Uterus (tissue), 4 donors: ENCODE results near the gene HDGFL3. TPM values are rescaled to one million over a fixed set of nuclear protein-coding genes. Genes with fewer than 3 reads are reported as not detected.
"Not testable (repeated sequence)": the region's sequence is repeated elsewhere in the genome, so short reads cannot be mapped to it uniquely, and the experiment has no call there.

Source experiments
- DNase-seq, 2 donors: peaks; one replicate each; pipeline ENCODE4 v3.0.0-alpha.2; 2019 to 2020
- H3K27ac ChIP-seq, 2 donors: fragments of 200-600 bp; sonication (generic); 1 replicate in 1 of 2; 2 replicates in 1 of 2; pipeline ENCODE4 v1.5.1; 2016 to 2018
- H3K27me3 ChIP-seq, 2 donors: fragments of 200-600 bp; sonication (generic); one replicate each; pipeline ENCODE4 v1.5.1; 2018 to 2019; ENCODE audit warnings: control low read depth in 1 of 2
- H3K36me3 ChIP-seq, 2 donors: fragments of 200-600 bp; sonication (generic); one replicate each; pipeline ENCODE4 v1.5.1; 2019; ENCODE audit warnings: control low read depth in 1 of 2
- H3K4me1 ChIP-seq, 2 donors: fragments of 200-600 bp; sonication (generic); one replicate each; pipeline ENCODE4 v1.5.1; 2018 to 2019; ENCODE audit warnings: control low read depth in 1 of 2
- H3K4me3 ChIP-seq, 2 donors: fragments of 200-600 bp; sonication (generic); 1 replicate in 1 of 2; 2 replicates in 1 of 2; pipeline ENCODE4 v1.5.1; 2018 to 2019; ENCODE audit warnings: mild to moderate bottlenecking in 1 of 2
- H3K9me3 ChIP-seq, 2 donors: fragments of 200-600 bp; sonication (generic); one replicate each; pipeline ENCODE4 v1.5.1; 2019; ENCODE audit warnings: control low read depth in 1 of 2
- CTCF ChIP-seq, 4 experiments: fragments of 200-600 bp in 2 of 4; fragments of 450-650 bp in 2 of 4; sonication (generic) in 2 of 4; IDR thresholded peaks; one replicate each; pipeline ENCODE4 v1.5.1; 2016 to 2019; ENCODE audit warnings: antibody characterized with exemption in 4 of 4, mild to moderate bottlenecking in 2 of 4, moderate library complexity in 1 of 4
- POLR2A ChIP-seq, 2 donors: fragments of 450-650 bp; IDR thresholded peaks; one replicate each; pipeline ENCODE4 v1.6.1; 2016; ENCODE audit warnings: antibody characterized with exemption in 2 of 2, mild to moderate bottlenecking in 1 of 2, moderate library complexity in 1 of 2
- intact Hi-C: fragments of 100-400 bp; cut with DNase I; formaldehyde crosslinking; loops from one replicate; pipeline ENCODE4 v1.15.1; 2023; ENCODE audit warnings: low total_unique reads
- total RNA-seq, 4 donors: library from RNA; depleted of rRNA in 3 of 4; stranded (reverse); fragments of >200 nt in 3 of 4; gene quantifications; one replicate each; pipeline versions ENCODE4 v1.1.0 to v1.2.4, GENCODE V29; 2014 to 2023
- donor health status: DM: yes; HTN: yes; CAD: no.

Gene HDGFL3
- total RNA-seq, 4 donors from 2014 or later = 12.8 to 70.9 (median 38.1) TPM

- H3K4me3 ChIP-seq = no peak overlapping the region
- H3K27me3 ChIP-seq = no peaks in the 10 kb centered on the region
- no peaks in the 10 kb centered on the region for H3K4me1 ChIP-seq
- H3K36me3 ChIP-seq = no peaks in the 10 kb centered on the region
- intact Hi-C loops = no loop called here
- no peak overlapping the region for H3K27ac ChIP-seq
- no peaks in the 10 kb centered on the region for H3K9me3 ChIP-seq
- TF ChIP-seq CTCF (IDR thresholded peaks at IDR 0.05) = no peak
- TF ChIP-seq POLR2A (IDR thresholded peaks at IDR 0.05) = no peak
- DNase-seq = no peak
Observed at GRCh38 chr15:83230242-83230641, 22.6 kb upstream of the HDGFL3 start.

- TF ChIP-seq POLR2A (IDR thresholded peaks at IDR 0.05) = no peak
- TF ChIP-seq CTCF (IDR thresholded peaks at IDR 0.05) = no peak
- H3K9me3 ChIP-seq = no peaks in the 10 kb centered on the region
- intact Hi-C loops = no loop called here
- H3K36me3 ChIP-seq = no peaks in the 10 kb centered on the region
- H3K4me3 ChIP-seq = no peak overlapping the region
- H3K27ac ChIP-seq = no peak overlapping the region
- no peak for DNase-seq
- H3K27me3 ChIP-seq = no peaks in the 10 kb centered on the region
- H3K4me1 ChIP-seq = no peaks in the 10 kb centered on the region
Observed at GRCh38 chr15:83225449-83225848, 17.8 kb upstream of the HDGFL3 start.

- H3K27me3 ChIP-seq, intact Hi-C loops, DNase-seq, H3K4me3 ChIP-seq, H3K4me1 ChIP-seq, H3K9me3 ChIP-seq, H3K36me3 ChIP-seq, H3K27ac ChIP-seq: not testable (repeated sequence)
Observed at GRCh38 chr15:83221781-83222180, 14.2 kb upstream of the HDGFL3 start.

GRCh38 chr15:83219026-83219425 is 11.4 kb upstream of the HDGFL3 start:
- DNase-seq = no peak
- H3K4me1 ChIP-seq = no peaks in the 10 kb centered on the region
- H3K27me3 ChIP-seq = no peaks in the 10 kb centered on the region
- H3K9me3 ChIP-seq = no peaks in the 10 kb centered on the region
- H3K27ac ChIP-seq = no peak overlapping the region
- intact Hi-C loops = no loop called here
- H3K36me3 ChIP-seq = no peaks in the 10 kb centered on the region
- TF ChIP-seq POLR2A (IDR thresholded peaks at IDR 0.05) (no peak), CTCF (IDR thresholded peaks at IDR 0.05) (no peak)
- no peak overlapping the region for H3K4me3 ChIP-seq

- H3K36me3 ChIP-seq = no peaks in the 10 kb centered on the region
- DNase-seq = no peak
- H3K27ac ChIP-seq = no peak overlapping the region
- H3K27me3 ChIP-seq = no peaks in the 10 kb centered on the region
- H3K4me1 ChIP-seq = no peaks in the 10 kb centered on the region
- no peak for TF ChIP-seq CTCF (IDR thresholded peaks at IDR 0.05)
- no peak for TF ChIP-seq POLR2A (IDR thresholded peaks at IDR 0.05)
- intact Hi-C loops = no loop called here
- no peaks in the 10 kb centered on the region for H3K9me3 ChIP-seq
- no peak overlapping the region for H3K4me3 ChIP-seq
Observed at GRCh38 chr15:83215306-83215705, 7.7 kb upstream of the HDGFL3 start.

- H3K27ac ChIP-seq = no peak overlapping the region
- no peaks in the 10 kb centered on the region for H3K36me3 ChIP-seq
- DNase-seq = no peak
- H3K9me3 ChIP-seq = no peaks in the 10 kb centered on the region
- intact Hi-C loops = no loop called here
- H3K4me3 ChIP-seq = no peak overlapping the region
- no peaks in the 10 kb centered on the region for H3K4me1 ChIP-seq
- TF ChIP-seq CTCF (IDR thresholded peaks at IDR 0.05) = no peak
- no peak for TF ChIP-seq POLR2A (IDR thresholded peaks at IDR 0.05)
- H3K27me3 ChIP-seq = no peaks in the 10 kb centered on the region
Observed at GRCh38 chr15:83210619-83211018, 3.0 kb upstream of the HDGFL3 start.
